Hepatocyte (in vitro differentiated cells): ENCODE data around the gene RGS3. TPM values are rescaled to one million over a fixed set of nuclear protein-coding genes. Genes with fewer than 3 reads are reported as not detected.

Source experiments
- DNase-seq: peaks from one replicate; pipeline ENCODE4 v3.0.0-alpha.2; 2016; ENCODE audit warnings: low spot score
- H2AFZ ChIP-seq: fragments of 200-600 bp; sonication (generic); 2 replicates; pipeline ENCODE4 v1.6.0; 2016; ENCODE audit warnings: antibody characterized with exemption, mild to moderate bottlenecking
- H3K27ac ChIP-seq: fragments of 200-600 bp; sonication (generic); 2 replicates; pipeline ENCODE4 v1.5.1; 2016; ENCODE audit warnings: mild to moderate bottlenecking
- H3K27me3 ChIP-seq: fragments of 200-600 bp; sonication (generic); 2 replicates; pipeline ENCODE4 v1.6.1; 2016
- H3K36me3 ChIP-seq: fragments of 200-600 bp; sonication (generic); replicated peaks from 2 replicates; pipeline ENCODE4 v1.5.1; 2016; ENCODE audit warnings: low read depth; ENCODE audit not compliant: insufficient read depth
- H3K4me1 ChIP-seq: fragments of 200-600 bp; sonication (generic); 2 replicates; pipeline ENCODE4 v1.5.1; 2016; ENCODE audit warnings: mild to moderate bottlenecking, moderate library complexity; ENCODE audit not compliant: insufficient read depth
- H3K4me2 ChIP-seq: fragments of 200-600 bp; sonication (generic); 2 replicates; pipeline ENCODE4 v1.6.0; 2016
- H3K4me3 ChIP-seq: fragments of 200-600 bp; sonication (generic); 2 replicates; pipeline ENCODE4 v1.5.1; 2016; ENCODE audit warnings: mild to moderate bottlenecking
- H3K79me2 ChIP-seq: fragments of 200-600 bp; sonication (generic); 2 replicates; pipeline ENCODE4 v1.6.0; 2017; ENCODE audit warnings: mild to moderate bottlenecking
- H3K9me2 ChIP-seq: fragments of 200-600 bp; sonication (generic); replicated peaks from 2 replicates; pipeline ENCODE4 v1.6.0; 2017; ENCODE audit warnings: mild to moderate bottlenecking; ENCODE audit not compliant: insufficient read depth
- H3K9me3 ChIP-seq: fragments of 200-600 bp; sonication (generic); 2 replicates; pipeline ENCODE4 v1.5.1; 2016; ENCODE audit warnings: low read depth, mild to moderate bottlenecking
- H4K20me1 ChIP-seq: fragments of 200-600 bp; sonication (generic); 2 replicates; pipeline ENCODE4 v1.6.0; 2016; ENCODE audit warnings: mild to moderate bottlenecking; ENCODE audit not compliant: insufficient read depth, poor library complexity, severe bottlenecking
- CTCF ChIP-seq: fragments of 200-600 bp; sonication (generic); IDR thresholded peaks from 2 replicates; pipeline ENCODE4 v1.5.1; 2016; ENCODE audit warnings: antibody characterized with exemption, mild to moderate bottlenecking; ENCODE audit not compliant: poor library complexity
- EZH2 ChIP-seq: fragments of 200-600 bp; sonication (generic); IDR thresholded peaks from 2 replicates; pipeline ENCODE4 v1.6.1; 2016; ENCODE audit warnings: antibody characterized with exemption, mild to moderate bottlenecking, borderline replicate concordance
- EZH2phosphoT487 ChIP-seq: fragments of 200-600 bp; sonication (generic); IDR thresholded peaks from one replicate; pipeline ENCODE4 v1.6.1; 2018; ENCODE audit warnings: antibody characterized with exemption, mild to moderate bottlenecking, low read depth, moderate library complexity; ENCODE audit not compliant: unreplicated experiment, severe bottlenecking
- WGBS: methylation state at CpG from one replicate; pipeline ENCODE4 v1.1.6; 2016; ENCODE audit warnings: low lambda C conversion rate; ENCODE audit errors: missing lambda C conversion rate; 5-methylcytosine and 5-hydroxymethylcytosine counted together
- polyA plus RNA-seq: library from polyadenylated mRNA; unstranded; fragments of >200 nt; fragmentation: Nextera tagmentation; extraction: Ambion mirVana; gene quantifications from 2 replicates; pipeline ENCODE4 v1.2.1, GENCODE V29; 2016
- total RNA-seq: library from RNA; depleted of rRNA; stranded (reverse); fragments of >200 nt; gene quantifications from 2 replicates; pipeline ENCODE4 v1.2.3, GENCODE V29; 2014

RGS3 gene
- total and polyA plus RNA-seq, 2 experiments from 2014 or later, result 48.0 to 62.7 TPM

- no peak overlapping the region for H2AFZ ChIP-seq
Measured at GRCh38 chr9:113465599-113466140, 2.1 kb downstream of the RGS3 start.

GRCh38 chr9:113467183-113467582 is 3.7 kb downstream of the RGS3 start:
- H3K4me2 ChIP-seq, result no peak overlapping the region
- DNase-seq, result no peak
- no peak overlapping the region for H2AFZ ChIP-seq
- 100% methylated on average over 2 of the region's 2 CpGs for WGBS
- no peaks in the 10 kb centered on the region for H3K27me3 ChIP-seq
- no peaks in the 10 kb centered on the region for H3K9me2 ChIP-seq
- TF ChIP-seq CTCF, result no peak
- no peak for TF ChIP-seq EZH2phosphoT487
- TF ChIP-seq EZH2, result no peak
- H4K20me1 ChIP-seq, result no peaks in the 10 kb centered on the region
- no peak overlapping the region for H3K4me3 ChIP-seq
- peaks cover 33% of the 10 kb centered on the region for H3K79me2 ChIP-seq
- no peak overlapping the region for H3K27ac ChIP-seq
- no peaks in the 10 kb centered on the region for H3K9me3 ChIP-seq
- H3K36me3 ChIP-seq, result no peaks in the 10 kb centered on the region
- peaks cover 15% of the 10 kb centered on the region for H3K4me1 ChIP-seq

More at GRCh38 chr9:113465599-113466140, 2.1 kb downstream of the RGS3 start:
- Histone ChIP-seq H3K4me1 (peaks cover 15% of the 10 kb centered on the region), H3K79me2 (peaks cover 30% of the 10 kb centered on the region), H3K36me3 (no peaks in the 10 kb centered on the region), H3K9me3 (no peaks in the 10 kb centered on the region), H3K4me2 (peak overlapping the region; percentile 94), H4K20me1 (no peaks in the 10 kb centered on the region), H3K27me3 (no peaks in the 10 kb centered on the region), H3K27ac (no peak overlapping the region), H3K4me3 (no peak overlapping the region), H3K9me2 (no peaks in the 10 kb centered on the region)
- no peak for DNase-seq
- TF ChIP-seq CTCF (no peak), EZH2 (no peak), EZH2phosphoT487 (no peak)
- 68% methylated on average over 2 of the region's 2 CpGs for WGBS

- no peaks in the 10 kb centered on the region for H3K36me3 ChIP-seq
- no peaks in the 10 kb centered on the region for H3K9me3 ChIP-seq
- TF ChIP-seq EZH2 (no peak), CTCF (no peak), EZH2phosphoT487 (no peak)
- peaks cover 33% of the 10 kb centered on the region for H3K79me2 ChIP-seq
- no peaks in the 10 kb centered on the region for H4K20me1 ChIP-seq
- H2AFZ ChIP-seq, result no peak overlapping the region
- H3K27me3 ChIP-seq, result no peaks in the 10 kb centered on the region
- no peak for DNase-seq
- no peak overlapping the region for H3K27ac ChIP-seq
- H3K9me2 ChIP-seq, result no peaks in the 10 kb centered on the region
- 60% methylated on average over 6 of the region's 6 CpGs for WGBS
- H3K4me3 ChIP-seq, result no peak overlapping the region
- H3K4me1 ChIP-seq, result peaks cover 6% of the 10 kb centered on the region
- H3K4me2 ChIP-seq, result no peak overlapping the region
Measured at GRCh38 chr9:113468716-113469448, 5.4 kb downstream of the RGS3 start.
